GM19324 (cell line): ENCODE results near the gene RGPD3.

Experiments used
- ATAC-seq: cut with Tn5 transposase; IDR thresholded peaks from one replicate; pipeline ENCODE4 v1.9.1; 2021; ENCODE audit warnings: mild to moderate bottlenecking, moderate library complexity; ENCODE audit not compliant: unreplicated experiment, low FRiP score

The RGPD3 gene

DNA sequence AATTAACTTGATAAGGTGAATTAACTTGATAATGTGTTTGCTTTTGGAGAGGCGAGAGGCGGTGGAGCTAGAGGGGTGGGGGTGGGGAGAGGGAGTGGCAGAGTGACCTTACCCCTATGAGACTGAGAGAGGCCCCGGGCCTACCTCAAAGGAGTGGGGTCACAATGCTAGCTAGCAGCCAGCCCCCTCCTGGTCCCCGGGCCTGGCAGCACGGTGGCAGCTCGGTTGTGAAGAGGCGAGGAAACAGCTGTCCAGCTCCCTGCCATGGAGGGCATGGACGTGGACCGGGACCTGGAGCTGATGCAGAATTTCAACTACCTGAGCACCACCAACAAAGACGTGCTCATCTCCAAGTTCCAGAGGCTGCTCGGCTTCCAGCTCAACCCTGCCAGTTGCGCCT lies 123.9 kb downstream of the RGPD3 start:
- ATAC-seq: no peak

DNA sequence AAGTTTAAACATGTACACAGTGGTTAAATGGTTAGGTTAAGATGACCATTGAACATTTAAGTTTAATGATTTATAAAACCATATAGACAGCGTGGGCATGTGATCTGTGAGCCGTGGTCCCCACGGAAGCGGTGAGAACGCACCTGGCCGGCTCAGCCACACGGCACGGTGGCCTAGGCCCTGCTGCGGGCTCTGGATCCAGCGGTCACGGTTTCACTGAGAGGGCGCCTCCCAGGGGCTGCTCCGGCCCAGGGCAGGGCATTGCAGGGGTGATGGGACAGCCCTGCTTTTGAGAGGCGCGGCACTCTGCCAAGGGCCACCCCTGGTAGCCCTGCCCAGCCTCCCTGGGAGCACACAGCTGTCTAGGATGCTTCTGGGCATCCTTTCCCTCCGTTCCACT lies 124.9 kb downstream of the RGPD3 start:
- no peak for ATAC-seq

DNA sequence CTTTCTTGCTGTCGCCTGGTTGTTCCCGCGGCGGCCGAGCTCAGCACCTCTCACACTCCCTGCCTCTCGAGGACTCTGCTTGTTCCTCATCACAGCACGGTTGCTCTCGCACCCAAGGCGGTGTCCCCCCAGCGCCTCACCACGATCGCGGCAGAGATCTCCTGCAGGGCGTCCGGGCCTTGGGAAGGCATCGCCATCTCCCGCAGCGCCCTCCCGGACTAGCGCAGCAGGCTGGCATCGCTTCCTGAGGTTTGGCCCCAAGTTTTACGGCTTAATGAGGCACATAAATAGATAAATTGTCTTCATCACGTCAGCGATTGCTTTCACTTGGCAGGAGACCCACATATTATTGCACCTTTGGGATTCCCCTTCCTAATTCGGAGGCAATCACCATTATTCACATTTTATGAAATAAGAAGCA lies 125.4 kb downstream of the RGPD3 start:
- no peak for ATAC-seq

DNA sequence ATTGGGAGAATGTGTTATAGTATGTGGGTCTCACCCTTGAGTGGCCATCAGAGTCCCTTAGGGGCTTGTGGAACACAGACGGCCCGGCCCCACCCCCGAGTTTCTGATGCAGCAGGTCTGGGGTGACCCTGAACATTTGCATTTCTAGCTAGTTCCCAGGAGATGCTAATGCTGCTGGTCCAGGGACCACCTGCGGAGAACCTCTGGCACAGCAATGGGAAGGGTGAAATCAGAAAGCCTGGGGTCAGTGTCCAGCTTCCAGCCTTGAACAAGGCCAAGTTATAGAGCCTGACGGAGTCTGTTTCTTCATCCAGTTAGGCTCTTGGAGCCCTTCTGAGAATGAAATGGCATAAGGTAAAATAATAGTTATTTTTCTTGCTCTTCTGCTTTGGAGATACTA lies 126.5 kb downstream of the RGPD3 start:
- no peak for ATAC-seq
